ENCODE data around the gene TJP1.
A peak's percentile ranks its signal among the peaks of the same experiment; 100 is the strongest.
"Not testable (repeated sequence)": the region's sequence is repeated elsewhere in the genome, so short reads cannot be mapped to it uniquely, and the experiment has no call there.

Gene TJP1

GRCh38 chr15:29750754-29751153, 71.5 kb downstream of the TJP1 start:
- DNase-seq, result no peak

- no peak for DNase-seq
These were observed 72.7 kb downstream of the TJP1 start for GRCh38 chr15:29749365-29750086.

- peak in 1 of 2 donors; percentile 51 for DNase-seq
These were observed 74.3 kb downstream of the TJP1 start for GRCh38 chr15:29747837-29748417.

- no peak for DNase-seq
These were observed 78.8 kb downstream of the TJP1 start for GRCh38 chr15:29743475-29743874.

GRCh38 chr15:29740692-29741311, 81.5 kb downstream of the TJP1 start:
- no peak for DNase-seq

GRCh38 chr15:29736744-29737020, 85.6 kb downstream of the TJP1 start:
- DNase-seq, result no peak

- DNase-seq, result no peak
These were observed 86.1 kb downstream of the TJP1 start for GRCh38 chr15:29736012-29736743.

- DNase-seq, result no peak
These were observed 87.2 kb downstream of the TJP1 start for GRCh38 chr15:29734917-29735572.

GRCh38 chr15:29731865-29732264, 90.4 kb downstream of the TJP1 start:
- no peak for DNase-seq

GRCh38 chr15:29730471-29730870, 91.8 kb downstream of the TJP1 start:
- DNase-seq, result not testable (repeated sequence)

GRCh38 chr15:29728418-29728817, 93.8 kb downstream of the TJP1 start:
- DNase-seq, result no peak

- DNase-seq, result no peak
These were observed 94.4 kb downstream of the TJP1 start for GRCh38 chr15:29727871-29728270.

GRCh38 chr15:29726553-29726952, 95.7 kb downstream of the TJP1 start:
- DNase-seq, result no peak

GRCh38 chr15:29724026-29724425, 98.2 kb downstream of the TJP1 start:
- no peak for DNase-seq

- DNase-seq, result no peak
These were observed 108.5 kb downstream of the TJP1 start for GRCh38 chr15:29713784-29714183.

- DNase-seq, result no peak
These were observed 110.0 kb downstream of the TJP1 start for GRCh38 chr15:29712149-29712885.

- no peak for DNase-seq
These were observed 110.7 kb downstream of the TJP1 start for GRCh38 chr15:29711531-29711930.

GRCh38 chr15:29708519-29708918, 113.7 kb downstream of the TJP1 start:
- no peak for DNase-seq

GRCh38 chr15:29704950-29705597, 117.2 kb downstream of the TJP1 start:
- no peak for DNase-seq

GRCh38 chr15:29701151-29701550, 121.1 kb downstream of the TJP1 start:
- no peak for DNase-seq

GRCh38 chr15:29700296-29700695, 122.0 kb downstream of the TJP1 start:
- no peak for DNase-seq

GRCh38 chr15:29699791-29700190, 122.5 kb downstream of the TJP1 start:
- no peak for DNase-seq
